ENCODE measurements around the gene BARHL1.

BARHL1 gene

GRCh38 chr9:132585954-132586829, 3.8 kb downstream of the BARHL1 start:
- H3K36me3 ChIP-seq, result no peaks in the 10 kb centered on the region
- H3K4me1 ChIP-seq, result peaks cover 7% of the 10 kb centered on the region
- H3K9ac ChIP-seq, result no peak overlapping the region
- TF ChIP-seq Cebpa-rat (IDR thresholded peaks at IDR 0.05), result no peak
- no peak overlapping the region for H3K4me3 ChIP-seq
- peaks cover 96% of the 10 kb centered on the region for H4K20me1 ChIP-seq
- peaks cover 100% of the 10 kb centered on the region for H3K27me3 ChIP-seq
- H3K27ac ChIP-seq, result no peak overlapping the region
- H3K9me3 ChIP-seq, result no peaks in the 10 kb centered on the region; the same call in 1 of the 2 replicates
- no peak overlapping the region for H3K4me2 ChIP-seq

- Histone ChIP-seq H3K36me3 (no peaks in the 10 kb centered on the region), H3K9ac (no peak overlapping the region), H3K4me2 (no peak overlapping the region), H3K4me3 (no peak overlapping the region), H3K9me3 (no peaks in the 10 kb centered on the region; the same call in 1 of the 2 replicates), H4K20me1 (peaks cover 96% of the 10 kb centered on the region), H3K27ac (no peak overlapping the region), H3K4me1 (no peaks in the 10 kb centered on the region), H3K27me3 (peaks cover 100% of the 10 kb centered on the region)
- no peak for TF ChIP-seq Cebpa-rat (IDR thresholded peaks at IDR 0.05)
Measured at GRCh38 chr9:132586830-132587591, 4.6 kb downstream of the BARHL1 start.

GRCh38 chr9:132587592-132587955, 5.2 kb downstream of the BARHL1 start:
- no peak overlapping the region for H3K4me3 ChIP-seq
- H3K36me3 ChIP-seq, result no peaks in the 10 kb centered on the region

GRCh38 chr9:132588098-132588497, 5.7 kb downstream of the BARHL1 start:
- no peaks in the 10 kb centered on the region for H3K4me1 ChIP-seq
- no peak overlapping the region for H3K4me2 ChIP-seq
- H3K9me3 ChIP-seq, result no peaks in the 10 kb centered on the region; the same call in 1 of the 2 replicates
- no peak overlapping the region for H3K27ac ChIP-seq
- peaks cover 98% of the 10 kb centered on the region for H4K20me1 ChIP-seq
- peaks cover 98% of the 10 kb centered on the region for H3K27me3 ChIP-seq
- H3K9ac ChIP-seq, result no peak overlapping the region
- peaks cover 2% of the 10 kb centered on the region; the same call in 1 of the 2 replicates for H3K36me3 ChIP-seq
- H3K4me3 ChIP-seq, result no peak overlapping the region
- TF ChIP-seq Cebpa-rat (IDR thresholded peaks at IDR 0.05), result no peak

More at GRCh38 chr9:132587592-132587955, 5.2 kb downstream of the BARHL1 start:
- H3K4me1 ChIP-seq, result no peaks in the 10 kb centered on the region
- H4K20me1 ChIP-seq, result peaks cover 97% of the 10 kb centered on the region
- H3K27me3 ChIP-seq, result peaks cover 100% of the 10 kb centered on the region
- H3K9ac ChIP-seq, result no peak overlapping the region
- H3K9me3 ChIP-seq, result no peaks in the 10 kb centered on the region; the same call in 1 of the 2 replicates
- no peak for TF ChIP-seq Cebpa-rat (IDR thresholded peaks at IDR 0.05)
- H3K27ac ChIP-seq, result no peak overlapping the region
- no peak overlapping the region for H3K4me2 ChIP-seq

- peaks cover 97% of the 10 kb centered on the region for H3K27me3 ChIP-seq
- no peaks in the 10 kb centered on the region; the same call in 1 of the 2 replicates for H3K9me3 ChIP-seq
- no peak for TF ChIP-seq Cebpa-rat (IDR thresholded peaks at IDR 0.05)
- no peak overlapping the region for H3K9ac ChIP-seq
- H3K36me3 ChIP-seq, result peaks cover 7% of the 10 kb centered on the region
- H3K4me3 ChIP-seq, result no peak overlapping the region
- H3K4me1 ChIP-seq, result no peaks in the 10 kb centered on the region
- peaks cover 98% of the 10 kb centered on the region for H4K20me1 ChIP-seq
- H3K27ac ChIP-seq, result no peak overlapping the region
- no peak overlapping the region for H3K4me2 ChIP-seq
Measured at GRCh38 chr9:132588501-132589147, 6.2 kb downstream of the BARHL1 start.

GRCh38 chr9:132589148-132590036, 7.0 kb downstream of the BARHL1 start:
- H3K27me3 ChIP-seq, result peaks cover 89% of the 10 kb centered on the region
- no peaks in the 10 kb centered on the region for H3K4me1 ChIP-seq
- H3K9ac ChIP-seq, result no peak overlapping the region
- no peak overlapping the region for H3K4me3 ChIP-seq
- H3K27ac ChIP-seq, result no peak overlapping the region
- H3K36me3 ChIP-seq, result peaks cover 13% of the 10 kb centered on the region
- H4K20me1 ChIP-seq, result peaks cover 95% of the 10 kb centered on the region
- no peak overlapping the region for H3K4me2 ChIP-seq
- H3K9me3 ChIP-seq, result no peaks in the 10 kb centered on the region; the same call in 1 of the 2 replicates
- TF ChIP-seq Cebpa-rat (IDR thresholded peaks at IDR 0.05), result no peak

- Histone ChIP-seq H3K9me3 (no peaks in the 10 kb centered on the region; the same call in 1 of the 2 replicates), H3K27ac (no peak overlapping the region), H3K4me1 (no peaks in the 10 kb centered on the region), H4K20me1 (peaks cover 95% of the 10 kb centered on the region), H3K4me3 (no peak overlapping the region), H3K4me2 (no peak overlapping the region), H3K36me3 (peaks cover 19% of the 10 kb centered on the region), H3K9ac (no peak overlapping the region), H3K27me3 (peaks cover 83% of the 10 kb centered on the region)
- TF ChIP-seq Cebpa-rat (IDR thresholded peaks at IDR 0.05), result no peak
Measured at GRCh38 chr9:132590037-132590317, 7.6 kb downstream of the BARHL1 start.

- H3K4me3 ChIP-seq, result no peak overlapping the region
- H3K27me3 ChIP-seq, result peaks cover 78% of the 10 kb centered on the region
- TF ChIP-seq Cebpa-rat (IDR thresholded peaks at IDR 0.05), result no peak
- H3K27ac ChIP-seq, result no peak overlapping the region
- no peaks in the 10 kb centered on the region for H3K4me1 ChIP-seq
- H3K9ac ChIP-seq, result no peak overlapping the region
- peaks cover 24% of the 10 kb centered on the region for H3K36me3 ChIP-seq
- no peaks in the 10 kb centered on the region; the same call in 1 of the 2 replicates for H3K9me3 ChIP-seq
- peaks cover 95% of the 10 kb centered on the region for H4K20me1 ChIP-seq
- H3K4me2 ChIP-seq, result no peak overlapping the region
Measured at GRCh38 chr9:132590318-132591182, 8.1 kb downstream of the BARHL1 start.

Data from BLaER1 (cell line).